ENCODE data around the gene ADCY7. TPM values are rescaled to one million over a fixed set of nuclear protein-coding genes. Genes with fewer than 3 reads are reported as not detected.
"Not testable (repeated sequence)": the region's sequence is repeated elsewhere in the genome, so short reads cannot be mapped to it uniquely, and the experiment has no call there.

Gene ADCY7
- polyA plus RNA-seq (ENCODE audit: insufficient read length in 4 of 4) = 10 to 100 TPM in 1 of 4 donors, 1 to 10 TPM in 3; 5.2 to 10.9 (median 8.1) TPM

GRCh38 chr16:50266337-50267091, at the start of gene ADCY7:
ADCY7 (plus strand) TSS chr16:50266551; CDS start chr16:50288180, 21,629 bp downstream.
- DNase-seq (ENCODE audit: low read depth in 4 of 4, low spot score in 2 of 4) = peak in 1 of 4 donors; percentile 55

- no peak for DNase-seq (ENCODE audit: low read depth in 4 of 4, low spot score in 2 of 4)
These were observed 46.9 kb upstream of the ADCY7 start for GRCh38 chr16:50219402-50219975.

GRCh38 chr16:50224286-50224685, 42.1 kb upstream of the ADCY7 start:
- DNase-seq (ENCODE audit: low read depth in 4 of 4, low spot score in 2 of 4) = no peak

GRCh38 chr16:50227120-50227519, 39.2 kb upstream of the ADCY7 start:
- no peak for DNase-seq (ENCODE audit: low read depth in 4 of 4, low spot score in 2 of 4)

GRCh38 chr16:50227665-50228064, 38.7 kb upstream of the ADCY7 start:
- DNase-seq (ENCODE audit: low read depth in 4 of 4, low spot score in 2 of 4) = no peak

GRCh38 chr16:50228364-50228868, 37.9 kb upstream of the ADCY7 start:
- no peak for DNase-seq (ENCODE audit: low read depth in 4 of 4, low spot score in 2 of 4)

GRCh38 chr16:50229149-50229726, 37.1 kb upstream of the ADCY7 start:
- DNase-seq (ENCODE audit: low read depth in 4 of 4, low spot score in 2 of 4) = no peak

- DNase-seq (ENCODE audit: low read depth in 4 of 4, low spot score in 2 of 4) = no peak
These were observed 31.4 kb upstream of the ADCY7 start for GRCh38 chr16:50234771-50235556.

- DNase-seq (ENCODE audit: low read depth in 4 of 4, low spot score in 2 of 4) = no peak
These were observed 30.8 kb upstream of the ADCY7 start for GRCh38 chr16:50235581-50235980.

GRCh38 chr16:50238314-50238713, 28.0 kb upstream of the ADCY7 start:
- DNase-seq (ENCODE audit: low read depth in 4 of 4, low spot score in 2 of 4) = no peak

- no peak for DNase-seq (ENCODE audit: low read depth in 4 of 4, low spot score in 2 of 4)
These were observed 27.5 kb upstream of the ADCY7 start for GRCh38 chr16:50238868-50239301.

GRCh38 chr16:50243024-50243423, 23.3 kb upstream of the ADCY7 start:
- not testable (repeated sequence) for DNase-seq (ENCODE audit: low read depth in 4 of 4, low spot score in 2 of 4)

- DNase-seq (ENCODE audit: low read depth in 4 of 4, low spot score in 2 of 4) = no peak
These were observed 22.2 kb upstream of the ADCY7 start for GRCh38 chr16:50244140-50244503.

GRCh38 chr16:50244504-50245416, 21.6 kb upstream of the ADCY7 start:
- DNase-seq (ENCODE audit: low read depth in 4 of 4, low spot score in 2 of 4) = no peak

- DNase-seq (ENCODE audit: low read depth in 4 of 4, low spot score in 2 of 4) = no peak
These were observed 20.7 kb upstream of the ADCY7 start for GRCh38 chr16:50245417-50246298.

GRCh38 chr16:50246299-50247122, 19.8 kb upstream of the ADCY7 start:
- no peak for DNase-seq (ENCODE audit: low read depth in 4 of 4, low spot score in 2 of 4)

GRCh38 chr16:50247123-50247905, 19.0 kb upstream of the ADCY7 start:
- no peak for DNase-seq (ENCODE audit: low read depth in 4 of 4, low spot score in 2 of 4)

Data from left renal cortex interstitium (tissue), 4 donors.